Trophoblast cell (in vitro differentiated cells and primary cell): ENCODE results near the gene PLA1A.
A peak's percentile ranks its signal among the peaks of the same experiment; 100 is the strongest.

Experiments
- DNase-seq, 2 donors: peaks; one replicate each; pipeline ENCODE4 v3.0.0-alpha.2; 2016
- H2AFZ ChIP-seq: 2 replicates; pipeline ENCODE4 v1.6.1; 2013; ENCODE audit warnings: low read length, moderate library complexity, mild to moderate bottlenecking; ENCODE audit not compliant: insufficient read depth, poor library complexity
- H2AK5ac ChIP-seq: 2 replicates; pipeline ENCODE4 v1.6.1; 2013; ENCODE audit warnings: mild to moderate bottlenecking, low read length
- H2BK120ac ChIP-seq: 2 replicates; pipeline ENCODE4 v1.6.1; 2013; ENCODE audit warnings: low read length, mild to moderate bottlenecking, moderate library complexity; ENCODE audit not compliant: insufficient read depth, poor library complexity
- H2BK12ac ChIP-seq: 2 replicates; pipeline ENCODE4 v1.6.1; 2013; ENCODE audit warnings: mild to moderate bottlenecking, low read length, moderate library complexity
- H2BK5ac ChIP-seq: 2 replicates; pipeline ENCODE4 v1.6.1; 2013; ENCODE audit warnings: low read length, low read depth, moderate library complexity, mild to moderate bottlenecking; ENCODE audit not compliant: poor library complexity
- H3K14ac ChIP-seq: 2 replicates; pipeline ENCODE4 v1.6.1; 2013; ENCODE audit warnings: mild to moderate bottlenecking, low read length
- H3K18ac ChIP-seq: 2 replicates; pipeline ENCODE4 v1.6.1; 2013; ENCODE audit warnings: mild to moderate bottlenecking, low read length
- H3K23ac ChIP-seq: 2 replicates; pipeline ENCODE4 v1.6.1; 2013; ENCODE audit warnings: low read length
- H3K27ac ChIP-seq: 2 replicates; pipeline ENCODE4 v1.5.1; 2013; ENCODE audit warnings: low read depth, mild to moderate bottlenecking, inconsistent platforms, low read length, moderate library complexity
- H3K27me3 ChIP-seq: 2 replicates; pipeline ENCODE4 v1.6.1; 2013; ENCODE audit warnings: inconsistent platforms, mild to moderate bottlenecking, low read length, moderate library complexity; ENCODE audit not compliant: insufficient read depth
- H3K36me3 ChIP-seq, 2 experiments: 1 replicate in 1 of 2; 2 replicates in 1 of 2; pipeline ENCODE4 v1.6.1; 2013; ENCODE audit warnings: low read length in 2 of 2, mild to moderate bottlenecking in 2 of 2, moderate library complexity in 1 of 2; ENCODE audit not compliant: insufficient read depth in 2 of 2, control insufficient read depth in 1 of 2
- H3K4ac ChIP-seq: 2 replicates; pipeline ENCODE4 v1.6.1; 2013; ENCODE audit warnings: low read depth, mild to moderate bottlenecking, low read length, moderate library complexity
- H3K4me1 ChIP-seq, 2 experiments: 1 replicate in 1 of 2; 2 replicates in 1 of 2; pipeline ENCODE4 v1.6.1; 2013; ENCODE audit warnings: low read length in 2 of 2, mild to moderate bottlenecking in 2 of 2, moderate library complexity in 1 of 2; ENCODE audit not compliant: insufficient read depth in 2 of 2, control insufficient read depth in 1 of 2
- H3K4me2 ChIP-seq: 2 replicates; pipeline ENCODE4 v1.6.1; 2013; ENCODE audit warnings: inconsistent platforms, mild to moderate bottlenecking, low read length, moderate library complexity
- H3K4me3 ChIP-seq: 2 replicates; pipeline ENCODE4 v1.5.1; 2013; ENCODE audit warnings: mild to moderate bottlenecking, low read depth, low read length, inconsistent platforms
- H3K79me1 ChIP-seq: one replicate; pipeline ENCODE4 v1.6.1; 2013; ENCODE audit warnings: low read length
- H3K79me2 ChIP-seq: 2 replicates; pipeline ENCODE4 v1.6.1; 2013; ENCODE audit warnings: low read length, mild to moderate bottlenecking; ENCODE audit not compliant: control insufficient read depth, insufficient read depth, poor library complexity
- H3K9ac ChIP-seq: 2 replicates; pipeline ENCODE4 v1.6.1; 2013; ENCODE audit warnings: mild to moderate bottlenecking, low read length
- H3K9me3 ChIP-seq: 2 replicates; pipeline ENCODE4 v1.6.1; 2013; ENCODE audit warnings: low read depth, mild to moderate bottlenecking, control low read depth, inconsistent platforms, low read length; ENCODE audit not compliant: insufficient read depth
- H4K12ac ChIP-seq: 2 replicates; pipeline ENCODE4 v1.6.1; 2013; ENCODE audit warnings: low read depth, mild to moderate bottlenecking, low read length, moderate library complexity
- H4K8ac ChIP-seq: 2 replicates; pipeline ENCODE4 v1.6.1; 2013; ENCODE audit warnings: low read depth, mild to moderate bottlenecking, low read length, moderate library complexity
- H4K91ac ChIP-seq: one replicate; pipeline ENCODE4 v1.6.1; 2013; ENCODE audit warnings: low read depth, mild to moderate bottlenecking, low read length, moderate library complexity
- WGBS: extraction: QIAGEN DNeasy Blood & Tissue Kit; methylation state at CpG from one replicate; pipeline ENCODE4 v1.1.7; 2013; ENCODE audit warnings: missing lambda C conversion rate; ENCODE audit not compliant: insufficient read length, insufficient coverage; ENCODE audit errors: extremely low coverage; 5-methylcytosine and 5-hydroxymethylcytosine counted together

Gene PLA1A

GRCh38 chr3:119579366-119580066, 18.2 kb upstream of the PLA1A start, which contains the start of gene ADPRH:
ADPRH (plus strand) TSS chr3:119579492; CDS start chr3:119582170, 2,678 bp downstream.
- no peak within 1 kb of the TSS for H3K23ac ChIP-seq
- peak within 1 kb of the TSS; percentile 84 for H4K12ac ChIP-seq
- H3K9ac ChIP-seq = peak within 1 kb of the TSS; percentile 75
- H3K4ac ChIP-seq = peak within 1 kb of the TSS; percentile 77
- peak within 1 kb of the TSS; percentile 71 for H4K8ac ChIP-seq
- H2BK5ac ChIP-seq = peak within 1 kb of the TSS; percentile 61
- peak; percentile 94 to 95 for DNase-seq
- H3K36me3 ChIP-seq = no peaks in the 10 kb centered on the region
- H3K79me1 ChIP-seq = peaks cover 11% of the 10 kb centered on the region
- peaks cover 0 to 7% of the 10 kb centered on the region in 2 experiments for H3K4me1 ChIP-seq
- H3K14ac ChIP-seq = peak within 1 kb of the TSS; percentile 85
- peak within 1 kb of the TSS; percentile 96 for H2AFZ ChIP-seq
- H3K4me2 ChIP-seq = peak within 1 kb of the TSS; percentile 84
- H3K18ac ChIP-seq = peak within 1 kb of the TSS; percentile 83
- H4K91ac ChIP-seq = peak within 1 kb of the TSS; percentile 91
- H3K27me3 ChIP-seq = no peaks in the 10 kb centered on the region
- peak within 1 kb of the TSS; percentile 66 for H3K4me3 ChIP-seq
- peak within 1 kb of the TSS; percentile 80 for H2BK12ac ChIP-seq
- WGBS = no CpG with 5 or more reads among the region's 68 CpGs
- H3K79me2 ChIP-seq = peaks cover 9% of the 10 kb centered on the region
- H2BK120ac ChIP-seq = peak within 1 kb of the TSS; percentile 85
- H3K9me3 ChIP-seq = no peaks in the 10 kb centered on the region
- H3K27ac ChIP-seq = peak within 1 kb of the TSS; percentile 23
- H2AK5ac ChIP-seq = no peak within 1 kb of the TSS

- Histone ChIP-seq H2BK120ac (peak overlapping the region; percentile 26), H3K36me3 (no peaks in the 10 kb centered on the region), H4K12ac (peak overlapping the region; percentile 84), H3K27me3 (no peaks in the 10 kb centered on the region), H3K14ac (peak overlapping the region; percentile 85), H3K27ac (peak overlapping the region; percentile 23), H2AFZ (peak overlapping the region; percentile 96), H3K4me3 (peak overlapping the region; percentile 66), H4K91ac (peak overlapping the region; percentile 91), H3K4ac (peak overlapping the region; percentile 41), H4K8ac (peak overlapping the region; percentile 71), H3K79me1 (peaks cover 11% of the 10 kb centered on the region), H2BK12ac (peak overlapping the region; percentile 56), H2BK5ac (peak overlapping the region; percentile 61), H3K4me2 (peak overlapping the region; percentile 84), H3K23ac (no peak overlapping the region), H3K9ac (no peak overlapping the region), H2AK5ac (no peak overlapping the region), H3K79me2 (peaks cover 9% of the 10 kb centered on the region), H3K18ac (peak overlapping the region; percentile 83), H3K9me3 (no peaks in the 10 kb centered on the region), H3K4me1 (peaks cover 0 to 7% of the 10 kb centered on the region in 2 experiments)
- no CpG with 5 or more reads among the region's 16 CpGs for WGBS
- DNase-seq = peak in 1 of 2 donors; percentile 41
These were observed 17.5 kb upstream of the PLA1A start for GRCh38 chr3:119580067-119580760.

- H3K23ac ChIP-seq = no peak overlapping the region
- H3K79me2 ChIP-seq = peaks cover 9% of the 10 kb centered on the region
- no peak overlapping the region for H3K27ac ChIP-seq
- no peak overlapping the region for H4K12ac ChIP-seq
- H3K9me3 ChIP-seq = no peaks in the 10 kb centered on the region
- H3K9ac ChIP-seq = no peak overlapping the region
- no peaks in the 10 kb centered on the region for H3K36me3 ChIP-seq
- no peak overlapping the region for H3K14ac ChIP-seq
- H2AK5ac ChIP-seq = no peak overlapping the region
- peaks cover 11% of the 10 kb centered on the region for H3K79me1 ChIP-seq
- no CpG with 5 or more reads among the region's 6 CpGs for WGBS
- peak in 1 of 2 donors; percentile 38 for DNase-seq
- no peak overlapping the region for H3K4me2 ChIP-seq
- no peak overlapping the region for H2BK5ac ChIP-seq
- H3K4ac ChIP-seq = no peak overlapping the region
- no peak overlapping the region for H4K91ac ChIP-seq
- no peak overlapping the region for H3K18ac ChIP-seq
- no peak overlapping the region for H3K4me3 ChIP-seq
- H3K27me3 ChIP-seq = no peaks in the 10 kb centered on the region
- no peak overlapping the region for H2BK12ac ChIP-seq
- H2AFZ ChIP-seq = no peak overlapping the region
- no peak overlapping the region for H4K8ac ChIP-seq
- peaks cover 0 to 7% of the 10 kb centered on the region in 2 experiments for H3K4me1 ChIP-seq
- H2BK120ac ChIP-seq = no peak overlapping the region
These were observed 15.5 kb upstream of the PLA1A start for GRCh38 chr3:119582178-119582577.

- peak in 1 of 2 donors; percentile 38 for DNase-seq
- no peak overlapping the region for H3K4me3 ChIP-seq
- H4K91ac ChIP-seq = no peak overlapping the region
- no peak overlapping the region for H2BK5ac ChIP-seq
- H3K18ac ChIP-seq = no peak overlapping the region
- no peak overlapping the region for H3K4me2 ChIP-seq
- H4K8ac ChIP-seq = no peak overlapping the region
- H3K14ac ChIP-seq = no peak overlapping the region
- H3K36me3 ChIP-seq = no peaks in the 10 kb centered on the region
- H2AK5ac ChIP-seq = no peak overlapping the region
- H3K79me1 ChIP-seq = peaks cover under 1% of the 10 kb centered on the region
- H3K4me1 ChIP-seq = peaks cover 0 to 2% of the 10 kb centered on the region in 2 experiments
- no peak overlapping the region for H3K23ac ChIP-seq
- no peaks in the 10 kb centered on the region for H3K9me3 ChIP-seq
- H3K4ac ChIP-seq = no peak overlapping the region
- no peaks in the 10 kb centered on the region for H3K27me3 ChIP-seq
- no peak overlapping the region for H2AFZ ChIP-seq
- no peak overlapping the region for H2BK12ac ChIP-seq
- H3K27ac ChIP-seq = no peak overlapping the region
- H3K79me2 ChIP-seq = peaks cover under 1% of the 10 kb centered on the region
- WGBS = no CpG with 5 or more reads among the region's 10 CpGs
- no peak overlapping the region for H2BK120ac ChIP-seq
- no peak overlapping the region for H4K12ac ChIP-seq
- no peak overlapping the region for H3K9ac ChIP-seq
These were observed 12.5 kb upstream of the PLA1A start for GRCh38 chr3:119585208-119585607.
